ENCODE results near the gene NARS2.

GRCh38 chr11:78541537-78541936 is 33.1 kb downstream of the NARS2 start:
- TF ChIP-seq CTCF (IDR thresholded peaks at IDR 0.05) (no peak), POLR2A (IDR thresholded peaks at IDR 0.05) (no peak)

All from gastroesophageal sphincter (tissue), 3 donors.